ENCODE results near the gene IGFL4. TPM values are rescaled to one million over a fixed set of nuclear protein-coding genes. Genes with fewer than 3 reads are reported as not detected.

The IGFL4 gene
- total and polyA plus RNA-seq, 2 of the 4 experiments (the other 2 are of a cell fraction) = not detected

DNA sequence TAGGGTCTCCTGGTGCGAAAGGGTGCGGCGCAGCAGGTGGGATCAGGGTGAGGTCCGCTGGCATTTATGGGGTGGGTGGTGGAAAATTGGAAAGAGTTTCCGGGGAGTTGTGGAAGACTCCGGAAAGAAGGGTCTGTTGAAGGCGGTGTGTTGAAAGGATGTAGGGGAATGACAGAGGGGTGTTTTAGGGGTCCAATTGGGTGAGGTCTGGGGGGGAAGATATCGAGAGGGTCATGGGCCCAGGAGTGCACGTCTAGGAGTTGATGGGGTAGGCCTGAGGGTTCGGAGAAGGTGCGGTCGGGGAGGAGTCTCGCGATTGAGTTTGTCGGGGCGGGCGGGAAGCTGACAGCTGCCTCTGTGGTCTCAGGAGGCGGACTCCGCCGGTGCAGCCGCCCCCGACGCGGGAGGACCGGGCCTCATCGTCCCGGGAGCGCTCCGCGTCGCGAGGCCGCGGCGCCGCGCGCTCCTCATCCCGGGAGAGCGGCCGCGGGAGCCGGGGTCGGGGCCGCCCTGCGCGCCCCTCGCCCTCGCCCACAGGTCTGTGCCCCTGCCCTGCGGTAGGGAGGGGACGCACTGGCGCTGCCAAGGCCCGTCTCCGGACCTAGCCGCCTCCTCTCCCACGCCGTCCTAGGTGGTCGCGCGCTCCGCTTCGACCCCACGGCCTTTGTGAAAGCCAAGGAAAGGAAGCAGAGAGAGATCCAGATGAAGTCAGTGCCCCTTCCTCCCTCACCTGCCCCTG, 24.9 kb downstream of the IGFL4 start:
- H3K79me1 ChIP-seq (ENCODE audit: low read depth in 1 of 2, low read length in 2 of 2) = no peaks in the 10 kb centered on the region
- no peak overlapping the region for H3K27ac ChIP-seq (ENCODE audit: insufficient read depth, low read length)
- CTCF ChIA-PET = interaction anchor here (0.6 to 1.9 kb wide), 2 partner anchors 61 to 80 kb away, joined by 3 to 6 read pairs; no protein-coding TSS in a partner anchor
- H2BK15ac ChIP-seq (ENCODE audit: low read depth, low read length) = no peak overlapping the region
- no peak overlapping the region for H4K8ac ChIP-seq (ENCODE audit: low read depth in 2 of 2, low read length in 2 of 2)
- H3K18ac ChIP-seq (ENCODE audit: low read depth, low read length) = no peak overlapping the region
- no peak overlapping the region for H2AK9ac ChIP-seq (replicated peaks; ENCODE audit: low read depth, low read length, poor library complexity)
- H2BK120ac ChIP-seq (ENCODE audit: low read depth, low read length) = no peak overlapping the region
- no peak overlapping the region for H3K9ac ChIP-seq (ENCODE audit: low read depth, low read length)
- H3K23ac ChIP-seq (ENCODE audit: low read depth, low read length) = peak overlapping the region; percentile 16; the same call in 1 of the 2 replicates
- H2BK5ac ChIP-seq (ENCODE audit: low read depth, low read length, poor library complexity, severe bottlenecking) = no peak overlapping the region
- H2BK20ac ChIP-seq (ENCODE audit: low read depth, low read length) = no peak overlapping the region
- H3K56ac ChIP-seq (ENCODE audit: extremely low read depth, insufficient read depth, low read length) = no peak overlapping the region
- H4K20me1 ChIP-seq (ENCODE audit: insufficient read depth, low read length) = peaks cover 21% of the 10 kb centered on the region
- peak overlapping the region; percentile 87 for H2AFZ ChIP-seq (replicated peaks; ENCODE audit: low read length, poor library complexity)
- H3K9me1 ChIP-seq (ENCODE audit: insufficient read depth, low read length) = peaks cover 3% of the 10 kb centered on the region; the same call in 1 of the 2 replicates
- no peak overlapping the region for H4K91ac ChIP-seq (ENCODE audit: insufficient read depth, low read depth, low read length)
- peaks cover 7% of the 10 kb centered on the region; the same call in 1 of the 2 replicates for H3K4me1 ChIP-seq (ENCODE audit: control insufficient read depth, insufficient read depth, low read length)
- no peak overlapping the region for H3K4ac ChIP-seq (ENCODE audit: low read depth, low read length)
- H3K27me3 ChIP-seq (ENCODE audit: control insufficient read depth, insufficient read depth, low read length) = peaks cover 17% of the 10 kb centered on the region
- TF ChIP-seq, protein P1, sequence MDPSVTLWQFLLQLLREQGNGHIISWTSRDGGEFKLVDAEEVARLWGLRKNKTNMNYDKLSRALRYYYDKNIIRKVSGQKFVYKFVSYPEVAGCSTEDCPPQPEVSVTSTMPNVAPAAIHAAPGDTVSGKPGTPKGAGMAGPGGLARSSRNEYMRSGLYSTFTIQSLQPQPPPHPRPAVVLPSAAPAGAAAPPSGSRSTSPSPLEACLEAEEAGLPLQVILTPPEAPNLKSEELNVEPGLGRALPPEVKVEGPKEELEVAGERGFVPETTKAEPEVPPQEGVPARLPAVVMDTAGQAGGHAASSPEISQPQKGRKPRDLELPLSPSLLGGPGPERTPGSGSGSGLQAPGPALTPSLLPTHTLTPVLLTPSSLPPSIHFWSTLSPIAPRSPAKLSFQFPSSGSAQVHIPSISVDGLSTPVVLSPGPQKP (IDR thresholded peaks at IDR 0.05; ENCODE audit: borderline replicate concordance, low read depth, low read length) = no peak
- H3K14ac ChIP-seq (replicated peaks; ENCODE audit: low read depth, low read length) = no peak overlapping the region
- no peaks in the 10 kb centered on the region for H3K9me3 ChIP-seq (ENCODE audit: control insufficient read depth, insufficient read depth, low read length)
- no peak overlapping the region for H4K5ac ChIP-seq (ENCODE audit: low read depth, low read length)
- H3K4me2 ChIP-seq (ENCODE audit: low read depth, low read length) = peak overlapping the region; percentile 100
- dilution Hi-C loops (cut with HindIII; ENCODE audit: low sequenced_read_pairs, unreplicated experiment) = no loop called here
- no peak overlapping the region for H2AK5ac ChIP-seq (ENCODE audit: low read depth, low read length)
- ATAC-seq (ENCODE audit: low read depth) (no peak), DNase-seq (no peak)
- in situ Hi-C loops (cut with MboI; ENCODE audit: low sequenced_read_pairs) = no loop called here
- intact Hi-C loops (cut with micrococcal nuclease) = no loop called here
- H3K4me3 ChIP-seq (ENCODE audit: insufficient read depth, low read depth, low read length) = peak overlapping the region; percentile 58
- no peaks in the 10 kb centered on the region for H3K36me3 ChIP-seq (ENCODE audit: control insufficient read depth, insufficient read depth, low read length)
- POLR2A ChIA-PET (ENCODE audit: unreplicated experiment) = no interaction called here
- WGBS, 2 experiments (ENCODE audit: extremely low coverage in 2 of 2, insufficient read length in 1 of 2) = 9% methylated on average over 25 of the region's 63 CpGs; no CpG with 5 or more reads in 1 of the 2 experiments
- BruUV-seq (replicated peaks) = no TSS peak
